ENCODE measurements around the gene MZT2B.

- TF ChIP-seq POLR2AphosphoS5 (IDR thresholded peaks at IDR 0.05) = no peak
- TF ChIP-seq, protein P1, sequence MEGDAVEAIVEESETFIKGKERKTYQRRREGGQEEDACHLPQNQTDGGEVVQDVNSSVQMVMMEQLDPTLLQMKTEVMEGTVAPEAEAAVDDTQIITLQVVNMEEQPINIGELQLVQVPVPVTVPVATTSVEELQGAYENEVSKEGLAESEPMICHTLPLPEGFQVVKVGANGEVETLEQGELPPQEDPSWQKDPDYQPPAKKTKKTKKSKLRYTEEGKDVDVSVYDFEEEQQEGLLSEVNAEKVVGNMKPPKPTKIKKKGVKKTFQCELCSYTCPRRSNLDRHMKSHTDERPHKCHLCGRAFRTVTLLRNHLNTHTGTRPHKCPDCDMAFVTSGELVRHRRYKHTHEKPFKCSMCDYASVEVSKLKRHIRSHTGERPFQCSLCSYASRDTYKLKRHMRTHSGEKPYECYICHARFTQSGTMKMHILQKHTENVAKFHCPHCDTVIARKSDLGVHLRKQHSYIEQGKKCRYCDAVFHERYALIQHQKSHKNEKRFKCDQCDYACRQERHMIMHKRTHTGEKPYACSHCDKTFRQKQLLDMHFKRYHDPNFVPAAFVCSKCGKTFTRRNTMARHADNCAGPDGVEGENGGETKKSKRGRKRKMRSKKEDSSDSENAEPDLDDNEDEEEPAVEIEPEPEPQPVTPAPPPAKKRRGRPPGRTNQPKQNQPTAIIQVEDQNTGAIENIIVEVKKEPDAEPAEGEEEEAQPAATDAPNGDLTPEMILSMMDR (IDR thresholded peaks at IDR 0.05) = no peak
- TF ChIP-seq EP300 (IDR thresholded peaks at IDR 0.05) = no peak
- no peak for TF ChIP-seq POLR2A (IDR thresholded peaks at IDR 0.05)
Observed at GRCh38 chr2:130165293-130166016, 16.6 kb upstream of the MZT2B start.
